ENCODE measurements around the gene NXPH2. TPM values are rescaled to one million over a fixed set of nuclear protein-coding genes. Genes with fewer than 3 reads are reported as not detected.
A peak's percentile ranks its signal among the peaks of the same experiment; 100 is the strongest.
"Not testable (repeated sequence)": the region's sequence is repeated elsewhere in the genome, so short reads cannot be mapped to it uniquely, and the experiment has no call there.

The NXPH2 gene
- total and polyA plus RNA-seq, 9 donors: 8.3 to 18.5 (median 11.1) TPM

GRCh38 chr2:138763971-138764370, 16.2 kb downstream of the NXPH2 start:
- Histone ChIP-seq H3K27ac (ENCODE audit: low read length) (no peak overlapping the region), H3K27me3 (ENCODE audit: control insufficient read depth, insufficient read depth, low read length) (no peaks in the 10 kb centered on the region), H3K36me3 (ENCODE audit: control insufficient read depth, insufficient read depth, low read length) (no peaks in the 10 kb centered on the region), H3K4me3 (ENCODE audit: low read length) (no peak overlapping the region), H3K9me3 (replicated peaks; ENCODE audit: control insufficient read depth, low read depth, low read length) (no peaks in the 10 kb centered on the region), H3K4me1 (ENCODE audit: control insufficient read depth, insufficient read depth, low read length) (no peaks in the 10 kb centered on the region)
- DNase-seq: no peak

GRCh38 chr2:138762533-138762932, 17.7 kb downstream of the NXPH2 start:
- no peak for DNase-seq
- H3K36me3 ChIP-seq (ENCODE audit: control insufficient read depth, insufficient read depth, low read length): no peaks in the 10 kb centered on the region
- no peaks in the 10 kb centered on the region for H3K4me1 ChIP-seq (ENCODE audit: control insufficient read depth, insufficient read depth, low read length)
- H3K27me3 ChIP-seq (ENCODE audit: control insufficient read depth, insufficient read depth, low read length): no peaks in the 10 kb centered on the region
- no peaks in the 10 kb centered on the region for H3K9me3 ChIP-seq (replicated peaks; ENCODE audit: control insufficient read depth, low read depth, low read length)
- H3K4me3 ChIP-seq (ENCODE audit: low read length): no peak overlapping the region
- no peak overlapping the region for H3K27ac ChIP-seq (ENCODE audit: low read length)

- H3K9me3 ChIP-seq (replicated peaks; ENCODE audit: control insufficient read depth, low read depth, low read length): no peaks in the 10 kb centered on the region
- H3K27ac ChIP-seq (ENCODE audit: low read length): no peak overlapping the region
- no peaks in the 10 kb centered on the region for H3K4me1 ChIP-seq (ENCODE audit: control insufficient read depth, insufficient read depth, low read length)
- H3K27me3 ChIP-seq (ENCODE audit: control insufficient read depth, insufficient read depth, low read length): no peaks in the 10 kb centered on the region
- 45% methylated on average over 1 of the region's 3 CpGs for WGBS (ENCODE audit: insufficient coverage)
- no peak for DNase-seq
- H3K4me3 ChIP-seq (ENCODE audit: low read length): no peak overlapping the region
- no peaks in the 10 kb centered on the region for H3K36me3 ChIP-seq (ENCODE audit: control insufficient read depth, insufficient read depth, low read length)
These were observed 19.5 kb downstream of the NXPH2 start for GRCh38 chr2:138760676-138761075.

GRCh38 chr2:138757384-138757783, 22.8 kb downstream of the NXPH2 start:
- Histone ChIP-seq H3K4me3 (ENCODE audit: low read length) (no peak overlapping the region), H3K36me3 (ENCODE audit: control insufficient read depth, insufficient read depth, low read length) (no peaks in the 10 kb centered on the region), H3K4me1 (ENCODE audit: control insufficient read depth, insufficient read depth, low read length) (no peaks in the 10 kb centered on the region), H3K9me3 (replicated peaks; ENCODE audit: control insufficient read depth, low read depth, low read length) (peaks cover 5% of the 10 kb centered on the region), H3K27me3 (ENCODE audit: control insufficient read depth, insufficient read depth, low read length) (no peaks in the 10 kb centered on the region), H3K27ac (ENCODE audit: low read length) (no peak overlapping the region)
- DNase-seq: no peak
- WGBS (ENCODE audit: insufficient coverage): 80% methylated on average over 1 of the region's 2 CpGs

- 20% methylated on average over 2 of the region's 7 CpGs for WGBS (ENCODE audit: insufficient coverage)
These were observed 27.8 kb downstream of the NXPH2 start for GRCh38 chr2:138752197-138752956.

GRCh38 chr2:138744713-138745112, 35.5 kb downstream of the NXPH2 start:
- Histone ChIP-seq H3K27me3 (ENCODE audit: control insufficient read depth, insufficient read depth, low read length) (no peaks in the 10 kb centered on the region), H3K4me1 (ENCODE audit: control insufficient read depth, insufficient read depth, low read length) (peaks cover 17% of the 10 kb centered on the region), H3K36me3 (ENCODE audit: control insufficient read depth, insufficient read depth, low read length) (no peaks in the 10 kb centered on the region), H3K27ac (ENCODE audit: low read length) (peak overlapping the region; percentile 91), H3K9me3 (replicated peaks; ENCODE audit: control insufficient read depth, low read depth, low read length) (no peaks in the 10 kb centered on the region), H3K4me3 (ENCODE audit: low read length) (no peak overlapping the region)
- peak; percentile 91 for DNase-seq
- 4% methylated on average over 2 of the region's 3 CpGs for WGBS (ENCODE audit: insufficient coverage)

More at GRCh38 chr2:138752197-138752956, 27.8 kb downstream of the NXPH2 start:
- H3K36me3 ChIP-seq (ENCODE audit: control insufficient read depth, insufficient read depth, low read length): no peaks in the 10 kb centered on the region
- H3K9me3 ChIP-seq (replicated peaks; ENCODE audit: control insufficient read depth, low read depth, low read length): peaks cover 5% of the 10 kb centered on the region
- peak overlapping the region; percentile 7 for H3K27ac ChIP-seq (ENCODE audit: low read length)
- H3K27me3 ChIP-seq (ENCODE audit: control insufficient read depth, insufficient read depth, low read length): no peaks in the 10 kb centered on the region
- no peak overlapping the region for H3K4me3 ChIP-seq (ENCODE audit: low read length)
- no peaks in the 10 kb centered on the region for H3K4me1 ChIP-seq (ENCODE audit: control insufficient read depth, insufficient read depth, low read length)
- peak; percentile 67 for DNase-seq

- Histone ChIP-seq H3K27ac (ENCODE audit: low read length) (peak overlapping the region; percentile 62), H3K4me1 (ENCODE audit: control insufficient read depth, insufficient read depth, low read length) (peaks cover 17% of the 10 kb centered on the region), H3K36me3 (ENCODE audit: control insufficient read depth, insufficient read depth, low read length) (no peaks in the 10 kb centered on the region), H3K9me3 (replicated peaks; ENCODE audit: control insufficient read depth, low read depth, low read length) (no peaks in the 10 kb centered on the region), H3K4me3 (ENCODE audit: low read length) (no peak overlapping the region), H3K27me3 (ENCODE audit: control insufficient read depth, insufficient read depth, low read length) (no peaks in the 10 kb centered on the region)
- peak; percentile 67 for DNase-seq
- WGBS (ENCODE audit: insufficient coverage): 88% methylated on average over 1 of the region's 4 CpGs
These were observed 37.6 kb downstream of the NXPH2 start for GRCh38 chr2:138742441-138743057.

GRCh38 chr2:138741851-138742250, 38.3 kb downstream of the NXPH2 start:
- H3K9me3 ChIP-seq (replicated peaks; ENCODE audit: control insufficient read depth, low read depth, low read length): peaks cover 5% of the 10 kb centered on the region
- peak overlapping the region; percentile 56 for H3K27ac ChIP-seq (ENCODE audit: low read length)
- H3K27me3 ChIP-seq (ENCODE audit: control insufficient read depth, insufficient read depth, low read length): no peaks in the 10 kb centered on the region
- 90% methylated on average over 2 of the region's 2 CpGs for WGBS (ENCODE audit: insufficient coverage)
- peaks cover 17% of the 10 kb centered on the region for H3K4me1 ChIP-seq (ENCODE audit: control insufficient read depth, insufficient read depth, low read length)
- DNase-seq: no peak
- no peak overlapping the region for H3K4me3 ChIP-seq (ENCODE audit: low read length)
- no peaks in the 10 kb centered on the region for H3K36me3 ChIP-seq (ENCODE audit: control insufficient read depth, insufficient read depth, low read length)

- peaks cover 13% of the 10 kb centered on the region for H3K9me3 ChIP-seq (replicated peaks; ENCODE audit: control insufficient read depth, low read depth, low read length)
- H3K4me1 ChIP-seq (ENCODE audit: control insufficient read depth, insufficient read depth, low read length); DNase-seq; H3K36me3 ChIP-seq (ENCODE audit: control insufficient read depth, insufficient read depth, low read length); H3K4me3 ChIP-seq (ENCODE audit: low read length); H3K27me3 ChIP-seq (ENCODE audit: control insufficient read depth, insufficient read depth, low read length); H3K27ac ChIP-seq (ENCODE audit: low read length): not testable (repeated sequence)
- WGBS (ENCODE audit: insufficient coverage): no CpG with 5 or more reads among the region's 3 CpGs
These were observed 43.1 kb downstream of the NXPH2 start for GRCh38 chr2:138737009-138737554.

- H3K9me3 ChIP-seq (replicated peaks; ENCODE audit: control insufficient read depth, low read depth, low read length): peaks cover 13% of the 10 kb centered on the region
- H3K4me1 ChIP-seq (ENCODE audit: control insufficient read depth, insufficient read depth, low read length): no peaks in the 10 kb centered on the region
- H3K27ac ChIP-seq (ENCODE audit: low read length): no peak overlapping the region
- no peaks in the 10 kb centered on the region for H3K36me3 ChIP-seq (ENCODE audit: control insufficient read depth, insufficient read depth, low read length)
- WGBS (ENCODE audit: insufficient coverage): 88% methylated on average over 1 of the region's 1 CpG
- DNase-seq: no peak
- H3K27me3 ChIP-seq (ENCODE audit: control insufficient read depth, insufficient read depth, low read length): no peaks in the 10 kb centered on the region
- no peak overlapping the region for H3K4me3 ChIP-seq (ENCODE audit: low read length)
These were observed 47.5 kb downstream of the NXPH2 start for GRCh38 chr2:138732651-138733050.
